Measurements from ENCODE around the gene CMTR1.
"Not testable (repeated sequence)": the region's sequence is repeated elsewhere in the genome, so short reads cannot be mapped to it uniquely, and the experiment has no call there.

The CMTR1 gene

DNA sequence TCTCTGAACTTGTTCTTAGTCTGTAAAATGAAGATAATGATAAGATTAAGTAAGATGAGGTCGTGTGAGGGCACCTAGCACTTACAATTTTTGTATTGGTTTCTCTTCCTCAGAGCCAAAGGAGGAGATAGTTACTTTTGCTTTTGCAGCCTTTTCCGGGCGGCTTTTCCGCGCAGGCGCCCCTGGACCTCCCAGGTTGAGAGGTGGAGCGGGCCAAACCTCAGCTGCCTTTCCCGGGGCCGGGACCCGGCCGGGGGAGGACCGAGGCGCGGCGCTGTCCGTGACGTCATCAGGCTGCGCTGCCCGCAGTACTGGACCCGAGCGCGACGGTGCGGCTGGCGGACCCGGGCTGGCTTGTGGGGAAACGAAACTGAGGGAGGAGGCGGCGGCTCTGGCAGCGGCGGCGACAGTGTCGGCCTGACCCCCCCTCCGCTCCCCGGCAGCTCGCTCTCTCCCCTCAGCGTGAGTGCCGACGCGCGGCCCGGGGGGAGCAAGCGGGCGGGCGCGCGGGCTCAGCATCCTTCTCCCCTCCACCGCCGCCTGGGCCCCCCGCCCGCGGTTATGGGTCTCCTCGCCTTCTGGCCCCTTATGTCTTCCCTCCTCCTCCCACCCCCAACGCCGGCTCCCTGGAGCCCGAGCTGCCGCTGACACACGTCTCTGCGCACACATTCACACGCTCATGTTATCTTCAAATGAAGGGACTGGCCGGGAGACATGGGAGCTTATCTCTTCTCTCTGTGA lies at the start of gene CMTR1:
TSS of gene CMTR1 (plus strand) at position 306 of the 741 bp plus-strand sequence. CDS start 2,409 bp downstream, outside the sequence.
- DNase-seq (ENCODE audit: low read depth), result peak; percentile 91

GRCh38 chr6:37388578-37388977 lies 44.4 kb upstream of the CMTR1 start:
- no peak for DNase-seq (ENCODE audit: low read depth)

- no peak for DNase-seq (ENCODE audit: low read depth)
Measured at GRCh38 chr6:37389857-37390256, 43.2 kb upstream of the CMTR1 start.

DNA sequence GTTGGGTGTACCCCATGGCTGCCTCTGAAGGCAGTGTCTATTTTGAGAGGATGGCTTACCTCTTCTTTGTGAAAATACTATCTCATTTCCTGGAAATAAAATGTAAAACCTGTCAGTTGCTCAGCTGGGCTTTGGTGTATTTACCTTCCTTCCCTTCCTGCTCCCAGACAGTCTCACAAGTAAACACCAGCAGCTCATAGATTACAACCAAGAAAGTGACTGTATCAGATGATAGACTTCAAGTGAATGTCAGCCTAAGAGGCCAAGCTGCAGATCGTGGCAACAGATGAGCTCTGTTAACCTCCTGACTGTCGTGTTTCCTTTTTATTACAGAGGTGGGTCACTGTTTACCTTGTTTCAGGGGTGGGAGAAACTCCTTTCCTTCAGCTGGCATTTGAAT lies 41.9 kb upstream of the CMTR1 start:
- DNase-seq (ENCODE audit: low read depth), result no peak

DNA sequence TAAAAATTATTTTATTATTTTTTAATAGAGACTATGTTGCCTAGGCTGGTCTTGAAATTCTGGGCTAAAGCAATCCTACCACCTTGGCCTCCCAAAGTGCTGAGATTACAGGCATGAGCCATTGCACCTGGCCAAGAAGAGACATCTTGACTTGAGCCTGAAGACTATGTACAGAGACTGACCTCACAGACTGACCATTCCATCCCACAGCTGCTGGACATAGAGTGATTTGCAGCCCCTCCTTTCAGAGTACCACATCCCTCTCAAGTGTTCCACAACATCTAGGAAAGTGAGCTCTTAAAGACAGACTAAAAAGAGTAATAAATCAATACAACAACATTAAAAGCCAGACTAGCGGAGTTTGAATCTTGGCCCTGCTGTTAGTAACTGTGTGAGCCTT lies 40.2 kb upstream of the CMTR1 start:
- DNase-seq (ENCODE audit: low read depth), result no peak

DNA sequence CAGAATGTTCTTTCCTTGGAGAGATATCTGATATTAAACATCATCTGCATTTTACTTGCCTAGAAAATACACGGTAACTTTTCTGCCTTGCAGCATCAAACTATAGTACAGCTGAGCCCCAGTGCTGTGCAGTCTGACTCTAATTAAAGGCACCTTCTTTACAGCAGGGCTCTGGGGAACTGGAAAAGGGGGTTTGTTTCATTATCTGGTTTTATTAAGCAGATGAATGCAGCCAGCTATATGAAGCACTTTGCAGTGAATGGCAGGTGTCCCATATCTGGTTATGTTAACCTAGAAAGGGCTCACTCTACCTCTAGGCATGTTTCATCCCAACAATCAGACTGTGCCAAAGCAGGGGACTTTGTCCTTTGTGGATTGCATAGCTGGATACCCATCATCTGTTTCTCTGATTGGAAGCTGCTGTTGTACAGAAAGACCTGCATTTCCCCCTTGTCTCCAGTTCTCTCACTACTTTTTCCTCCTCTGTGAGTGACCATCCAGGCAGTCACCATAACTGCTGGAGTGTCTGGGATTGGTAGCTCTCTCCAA lies 39.6 kb upstream of the CMTR1 start:
- DNase-seq (ENCODE audit: low read depth), result no peak

DNA sequence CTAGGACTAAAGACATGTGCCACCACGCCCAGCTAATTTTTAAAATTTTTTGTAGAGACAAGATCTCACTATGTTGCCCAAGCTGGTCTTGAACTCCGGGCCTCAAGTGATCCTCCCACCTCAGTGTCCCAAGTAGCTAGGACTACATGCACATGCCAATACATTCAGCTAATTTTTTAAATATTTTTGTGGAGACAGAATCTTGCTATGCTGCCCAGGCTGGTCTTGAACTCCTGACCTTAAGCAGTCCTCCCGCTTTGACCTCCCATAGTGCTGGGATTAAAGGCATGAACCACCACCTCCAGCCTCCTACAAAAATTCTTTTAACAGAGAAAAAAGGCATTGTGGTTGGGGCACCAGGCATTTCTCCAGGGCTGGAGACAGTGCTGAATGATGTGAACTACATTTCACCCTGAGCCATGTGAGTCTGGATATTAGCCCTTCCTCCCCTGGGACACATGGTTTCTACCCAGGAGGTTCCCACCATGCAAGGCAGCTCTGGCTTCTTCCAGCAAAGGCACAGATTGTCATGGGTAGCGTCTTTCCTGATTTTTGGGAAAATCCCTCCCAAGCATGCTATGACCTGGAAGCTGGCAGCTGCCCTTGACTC lies 36.3 kb upstream of the CMTR1 start:
- DNase-seq (ENCODE audit: low read depth), result peak; percentile 53

GRCh38 chr6:37399131-37399530 lies 33.9 kb upstream of the CMTR1 start:
- DNase-seq (ENCODE audit: low read depth), result no peak

DNA sequence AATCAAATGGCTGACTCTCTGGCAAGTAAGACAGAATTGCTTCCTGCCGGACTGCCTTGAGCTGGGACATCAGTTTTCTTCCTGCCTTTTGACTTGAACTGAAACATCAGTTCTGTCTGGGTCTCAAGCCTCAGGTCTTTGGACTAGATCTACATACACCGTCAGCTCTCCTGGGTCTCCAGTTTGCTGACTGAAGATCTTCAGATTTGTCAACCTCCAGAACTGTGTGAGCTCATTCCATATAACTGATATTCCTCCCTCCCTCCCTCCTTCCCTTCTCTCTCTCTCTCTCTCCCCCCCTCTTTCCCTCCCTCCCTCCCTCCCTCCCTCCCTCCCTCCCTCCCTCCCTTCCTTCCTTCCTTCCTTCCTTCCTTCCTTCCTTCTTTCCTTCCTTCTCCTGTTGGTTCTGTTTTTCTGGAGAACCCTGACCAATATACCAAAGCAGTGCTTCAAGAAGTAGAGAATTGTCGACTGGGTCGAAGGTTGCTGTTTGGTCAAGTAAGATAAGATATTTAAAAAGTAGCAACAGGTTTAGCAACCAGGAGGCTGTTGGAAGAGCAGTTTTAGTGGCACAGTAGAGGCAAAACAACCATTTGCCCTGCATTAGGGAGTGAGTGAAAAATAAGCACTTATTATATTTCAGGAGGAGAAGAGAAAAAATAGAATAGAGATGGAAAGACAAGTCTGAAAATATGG lies 33.1 kb upstream of the CMTR1 start:
- no peak for DNase-seq (ENCODE audit: low read depth)

DNA sequence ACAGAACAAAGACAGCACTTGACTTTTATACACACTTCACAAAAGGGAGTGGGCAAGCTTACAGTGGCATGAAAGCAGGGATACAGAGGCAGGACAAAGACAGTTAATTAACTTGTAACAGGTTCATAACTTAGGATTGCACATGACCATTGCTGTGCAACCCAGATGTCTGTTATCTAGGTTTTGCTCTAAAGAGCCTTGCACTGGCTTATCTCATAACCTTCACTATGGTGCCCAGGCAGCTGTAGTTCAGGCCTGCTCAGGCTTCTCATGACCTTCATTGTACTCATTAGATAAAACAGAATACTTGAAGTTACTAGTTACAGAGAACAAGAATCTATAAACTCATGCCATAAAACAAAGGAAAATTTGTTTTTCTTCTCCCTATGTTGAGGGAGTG lies 31.4 kb upstream of the CMTR1 start:
- not testable (repeated sequence) for DNase-seq (ENCODE audit: low read depth)

- DNase-seq (ENCODE audit: low read depth), result no peak
Measured at GRCh38 chr6:37406726-37407341, 26.2 kb upstream of the CMTR1 start.

GRCh38 chr6:37407948-37408347 lies 25.1 kb upstream of the CMTR1 start:
- no peak for DNase-seq (ENCODE audit: low read depth)

DNA sequence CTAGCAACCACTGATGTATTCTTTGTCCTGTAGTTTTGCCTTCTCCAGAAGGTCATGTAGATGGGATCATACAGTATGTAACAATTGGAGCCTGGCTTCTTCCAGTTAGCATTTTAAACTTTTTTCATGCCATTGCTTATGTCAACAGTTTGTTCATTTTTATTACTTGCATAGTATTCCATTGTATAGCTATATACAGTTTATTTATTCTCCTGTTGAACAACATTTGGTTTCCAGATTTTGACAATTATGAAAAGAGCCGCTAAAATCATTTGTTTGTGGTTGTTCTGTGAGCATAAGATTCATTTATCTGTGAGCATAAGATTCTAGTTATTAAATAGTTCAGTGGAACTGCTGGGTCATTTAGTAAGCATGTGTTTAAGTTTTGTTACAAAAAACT lies 23.5 kb upstream of the CMTR1 start:
- no peak for DNase-seq (ENCODE audit: low read depth)

GRCh38 chr6:37417393-37417792 lies 15.6 kb upstream of the CMTR1 start:
- no peak for DNase-seq (ENCODE audit: low read depth)

DNA sequence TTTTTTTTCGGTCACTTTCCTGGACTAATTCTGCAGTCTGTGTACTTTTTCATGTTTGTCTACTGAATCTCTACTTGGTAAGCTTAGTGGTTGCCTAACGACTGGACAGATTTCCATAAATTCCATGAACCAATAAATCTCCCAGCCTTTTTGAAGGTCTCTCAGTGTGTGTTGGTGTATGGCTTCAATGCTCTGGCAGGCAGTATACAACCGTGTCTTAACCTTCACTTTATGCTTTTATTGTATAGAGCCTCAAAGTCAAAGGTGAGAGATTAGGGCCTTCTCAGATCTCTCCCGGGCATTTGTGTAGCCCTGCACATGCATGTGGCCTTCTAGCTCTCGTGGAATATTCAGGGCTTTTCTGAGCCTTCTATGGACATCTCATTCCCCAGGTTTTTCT lies 14.3 kb upstream of the CMTR1 start:
- DNase-seq (ENCODE audit: low read depth), result no peak

DNA sequence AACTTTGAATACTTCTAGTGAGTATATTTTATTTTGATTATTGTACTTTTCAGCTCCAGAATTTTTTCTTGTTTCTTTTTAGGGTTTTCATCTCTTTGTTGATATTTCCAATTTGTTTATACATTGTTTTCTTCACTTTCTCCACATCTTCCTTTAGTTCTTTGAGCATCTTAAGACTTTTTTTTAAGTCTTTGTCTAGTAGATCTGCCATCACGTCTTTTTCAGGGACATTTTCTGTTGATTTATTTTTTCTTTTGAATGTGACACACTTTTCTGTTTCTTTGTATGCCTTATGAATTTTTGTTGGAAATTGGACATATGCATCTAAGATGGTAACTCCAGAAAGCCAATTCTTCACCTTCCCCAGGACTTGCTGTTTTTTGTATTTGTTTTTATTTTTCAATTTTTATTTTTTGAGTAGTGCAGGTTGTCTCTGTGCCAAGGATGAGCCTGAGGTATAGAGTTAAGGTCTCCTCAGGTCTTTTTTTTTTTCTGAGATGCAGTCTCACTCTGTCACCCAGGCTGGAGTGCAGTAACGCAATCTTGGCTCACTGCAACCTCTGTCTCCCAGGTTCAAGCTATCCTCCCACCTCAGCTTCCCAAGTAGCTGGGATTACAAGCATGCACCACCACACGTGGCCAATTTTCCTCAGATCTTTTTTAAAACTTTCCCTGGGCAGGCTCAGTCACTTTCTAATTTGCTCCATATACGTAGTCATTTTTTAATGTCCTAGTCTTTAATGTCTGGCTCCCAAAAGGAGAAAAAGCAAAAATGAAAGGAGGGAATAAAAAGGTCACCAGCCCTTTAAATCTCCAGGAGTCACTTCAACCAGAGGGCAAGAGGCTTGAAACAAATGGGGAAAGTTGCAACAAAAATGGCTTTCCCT lies 6.7 kb upstream of the CMTR1 start:
- DNase-seq (ENCODE audit: low read depth), result no peak

DNA sequence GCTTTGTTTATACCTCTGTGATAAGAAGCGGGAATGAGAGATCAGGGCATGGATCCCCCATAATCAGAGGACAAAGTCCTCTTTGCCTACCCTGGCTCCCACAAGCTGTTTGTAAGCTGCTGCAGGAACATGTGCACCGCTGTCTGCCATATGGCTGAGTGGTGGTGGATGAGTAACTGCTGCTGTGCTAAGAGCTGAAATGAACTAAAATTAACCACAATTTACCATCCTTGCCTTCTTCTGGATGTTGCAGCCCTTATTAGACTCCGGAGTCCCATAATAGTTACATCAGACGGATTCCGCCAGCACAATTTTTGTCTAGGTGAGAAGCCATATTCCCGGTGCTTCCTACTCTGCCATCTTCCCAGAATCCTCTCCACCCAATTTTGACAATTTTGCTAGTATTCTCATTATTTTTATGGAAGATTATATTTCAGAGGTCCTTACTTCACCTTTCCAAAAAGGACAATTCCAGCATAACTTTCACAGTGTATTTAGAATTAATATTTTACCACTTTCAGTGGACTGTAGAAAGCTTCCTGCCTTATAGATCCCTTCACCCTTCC lies 6.0 kb upstream of the CMTR1 start:
- no peak for DNase-seq (ENCODE audit: low read depth)

DNA sequence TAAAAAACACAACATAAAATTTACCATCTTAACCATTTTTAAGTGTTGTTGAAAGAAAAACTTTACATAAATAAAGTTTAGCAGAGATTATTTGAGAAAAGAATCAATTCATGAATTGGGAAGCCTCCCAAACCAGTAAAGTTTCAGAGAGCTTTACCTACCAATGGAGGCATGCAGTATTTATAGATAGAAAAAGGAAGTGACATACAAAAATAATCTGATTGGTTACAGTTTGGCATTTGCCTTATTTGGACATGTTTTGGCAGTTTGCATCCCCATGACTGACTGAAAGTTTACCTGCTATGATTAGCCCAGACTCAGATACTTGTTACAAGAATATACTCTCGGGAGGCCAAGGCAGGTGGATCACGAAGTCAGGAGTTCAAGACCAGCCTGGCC lies 3.7 kb upstream of the CMTR1 start:
- DNase-seq (ENCODE audit: low read depth), result no peak

- no peak for DNase-seq (ENCODE audit: low read depth)
Measured at GRCh38 chr6:37432590-37432915, 468 bp upstream of the CMTR1 start.

DNA sequence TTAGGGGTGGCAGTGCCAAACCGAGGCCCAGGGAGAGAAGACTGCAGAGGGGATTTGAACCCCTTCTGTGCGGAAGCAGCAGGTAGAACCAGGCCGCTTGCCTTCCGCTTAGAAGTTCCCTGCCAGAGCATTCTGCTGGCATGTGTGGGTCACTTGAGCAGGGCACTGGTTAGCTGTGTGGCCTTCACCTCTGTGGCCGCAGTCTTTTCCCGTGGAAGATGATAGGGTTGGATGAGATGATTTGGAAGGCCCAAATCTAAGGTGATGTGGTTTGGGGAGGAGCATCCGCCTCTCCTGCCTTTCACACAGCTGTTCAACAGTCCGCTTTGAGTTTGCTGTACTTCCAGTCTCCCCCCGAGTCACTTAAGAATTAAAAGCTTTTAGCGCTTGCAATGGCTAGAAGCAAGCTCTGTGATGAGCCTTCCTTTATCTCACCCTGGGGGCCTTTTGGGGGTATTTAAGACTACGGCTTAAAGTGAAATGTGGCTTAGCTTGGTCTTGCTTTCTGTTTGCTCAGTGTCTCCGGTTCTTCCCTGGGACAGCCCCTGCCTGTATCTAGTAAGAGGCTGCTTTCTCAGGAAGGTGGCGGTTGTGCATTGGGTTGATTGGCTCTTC lies 743 bp downstream of the CMTR1 start:
- DNase-seq (ENCODE audit: low read depth), result peak; percentile 41

GRCh38 chr6:37435373-37435772 lies 2.4 kb downstream of the CMTR1 start:
- DNase-seq (ENCODE audit: low read depth), result no peak
